Measurements from ENCODE around the gene USP49. TPM values are rescaled to one million over a fixed set of nuclear protein-coding genes. Genes with fewer than 3 reads are reported as not detected.

The USP49 gene
- total RNA-seq, 1 experiment from 2014 or later: 4.1 TPM

DNA sequence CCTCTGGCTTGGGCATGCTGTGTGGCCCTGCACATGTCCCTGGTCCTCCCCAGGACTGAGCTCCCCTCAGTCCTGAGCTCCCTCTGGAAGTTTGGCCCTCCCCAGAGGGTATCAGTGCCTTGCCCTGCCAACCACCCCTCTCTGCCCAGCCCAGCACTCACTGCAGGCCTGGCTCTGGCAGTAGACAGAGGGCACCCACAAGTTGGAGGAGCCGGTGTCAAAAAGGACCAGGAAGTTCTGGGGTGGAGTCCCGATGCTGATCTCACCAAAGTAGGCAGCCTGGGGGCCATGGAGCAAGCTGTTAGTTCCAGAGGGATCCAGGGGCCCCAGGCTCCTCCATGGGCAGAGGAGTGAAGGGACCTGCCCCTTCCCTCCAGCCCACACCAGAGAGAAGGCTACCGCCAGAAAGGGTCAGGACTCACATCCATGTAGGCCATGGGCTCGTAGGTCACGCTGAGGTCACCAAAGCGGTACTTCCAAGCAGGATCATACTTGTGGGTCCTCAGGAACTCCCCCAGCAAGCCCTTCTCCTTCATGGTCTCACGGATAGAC lies 150.9 kb downstream of the USP49 start:
- no peak overlapping the region for H3K27ac Mint-ChIP-seq (ENCODE audit: low read depth, unreplicated experiment)
- intact Hi-C loops (cut with micrococcal nuclease): no loop called here
- DNase-seq (ENCODE audit: unreplicated experiment): no peak
- CTCF ChIA-PET: no interaction called here
- H3K36me3 Mint-ChIP-seq (ENCODE audit: insufficient read depth, unreplicated experiment): no peaks in the 10 kb centered on the region
- POLR2A ChIA-PET: no interaction called here
- no peaks in the 10 kb centered on the region for H3K27me3 Mint-ChIP-seq (ENCODE audit: insufficient read depth, unreplicated experiment)
- no TSS peak for BruUV-seq (replicated peaks)
- TF ChIP-seq, protein P1, sequence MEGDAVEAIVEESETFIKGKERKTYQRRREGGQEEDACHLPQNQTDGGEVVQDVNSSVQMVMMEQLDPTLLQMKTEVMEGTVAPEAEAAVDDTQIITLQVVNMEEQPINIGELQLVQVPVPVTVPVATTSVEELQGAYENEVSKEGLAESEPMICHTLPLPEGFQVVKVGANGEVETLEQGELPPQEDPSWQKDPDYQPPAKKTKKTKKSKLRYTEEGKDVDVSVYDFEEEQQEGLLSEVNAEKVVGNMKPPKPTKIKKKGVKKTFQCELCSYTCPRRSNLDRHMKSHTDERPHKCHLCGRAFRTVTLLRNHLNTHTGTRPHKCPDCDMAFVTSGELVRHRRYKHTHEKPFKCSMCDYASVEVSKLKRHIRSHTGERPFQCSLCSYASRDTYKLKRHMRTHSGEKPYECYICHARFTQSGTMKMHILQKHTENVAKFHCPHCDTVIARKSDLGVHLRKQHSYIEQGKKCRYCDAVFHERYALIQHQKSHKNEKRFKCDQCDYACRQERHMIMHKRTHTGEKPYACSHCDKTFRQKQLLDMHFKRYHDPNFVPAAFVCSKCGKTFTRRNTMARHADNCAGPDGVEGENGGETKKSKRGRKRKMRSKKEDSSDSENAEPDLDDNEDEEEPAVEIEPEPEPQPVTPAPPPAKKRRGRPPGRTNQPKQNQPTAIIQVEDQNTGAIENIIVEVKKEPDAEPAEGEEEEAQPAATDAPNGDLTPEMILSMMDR (IDR thresholded peaks at IDR 0.05; ENCODE audit: unreplicated experiment): no peak
- no peak overlapping the region for H3K4me3 Mint-ChIP-seq (ENCODE audit: unreplicated experiment)
- peaks cover 16% of the 10 kb centered on the region for H3K4me1 Mint-ChIP-seq (ENCODE audit: insufficient read depth, unreplicated experiment)
- H3K9me3 Mint-ChIP-seq (ENCODE audit: unreplicated experiment): no peaks in the 10 kb centered on the region

DNA sequence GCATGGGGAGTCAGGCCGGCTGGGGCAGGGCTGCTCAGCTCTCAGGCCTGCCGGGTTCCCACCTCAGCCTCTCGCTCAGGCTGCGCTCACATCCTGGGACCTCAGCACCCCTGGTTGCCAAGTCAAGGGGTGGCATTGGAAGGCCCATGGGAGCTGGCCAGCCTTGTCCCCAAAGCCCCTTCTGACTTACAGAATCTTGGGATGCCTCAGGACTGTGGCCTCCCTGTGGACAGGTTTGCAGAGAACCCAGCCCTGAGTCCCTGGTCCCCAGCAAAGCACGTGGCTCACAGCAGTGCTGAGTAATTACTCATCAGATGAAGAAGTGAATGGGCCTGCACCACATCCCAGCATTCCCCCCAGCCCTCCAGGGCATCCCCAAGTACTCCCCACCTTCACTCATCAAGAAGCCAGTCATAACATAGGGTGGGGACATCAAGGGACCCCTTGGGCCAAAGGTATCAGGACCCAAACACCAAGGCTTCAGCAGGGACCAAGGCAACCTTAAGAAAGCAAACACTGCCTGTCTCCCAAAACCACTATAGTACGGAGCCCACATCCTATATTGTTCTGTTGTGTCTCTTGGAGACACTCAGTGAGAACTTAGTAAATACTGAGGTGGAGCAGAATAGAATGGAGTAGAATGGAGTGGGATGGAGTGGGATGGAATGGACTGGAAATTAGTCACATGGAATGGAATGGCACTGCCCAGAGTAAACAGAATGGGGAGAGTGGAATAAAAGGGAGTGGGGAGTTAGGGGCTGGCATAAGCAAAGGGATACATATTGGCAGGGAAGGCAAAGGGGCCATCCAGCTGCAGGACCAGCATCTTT lies 151.6 kb downstream of the USP49 start:
- no peaks in the 10 kb centered on the region for H3K27me3 Mint-ChIP-seq (ENCODE audit: insufficient read depth, unreplicated experiment)
- CTCF ChIA-PET: no interaction called here
- POLR2A ChIA-PET: no interaction called here
- H3K36me3 Mint-ChIP-seq (ENCODE audit: insufficient read depth, unreplicated experiment): no peaks in the 10 kb centered on the region
- no peak overlapping the region for H3K27ac Mint-ChIP-seq (ENCODE audit: low read depth, unreplicated experiment)
- DNase-seq (ENCODE audit: unreplicated experiment): no peak
- TF ChIP-seq, protein P1 (IDR thresholded peaks at IDR 0.05; ENCODE audit: unreplicated experiment): no peak
- H3K4me1 Mint-ChIP-seq (ENCODE audit: insufficient read depth, unreplicated experiment): peaks cover 16% of the 10 kb centered on the region
- H3K9me3 Mint-ChIP-seq (ENCODE audit: unreplicated experiment): no peaks in the 10 kb centered on the region
- intact Hi-C loops (cut with micrococcal nuclease): no loop called here
- no TSS peak for BruUV-seq (replicated peaks)
- no peak overlapping the region for H3K4me3 Mint-ChIP-seq (ENCODE audit: unreplicated experiment)

- no TSS peak for BruUV-seq (replicated peaks)
- no peaks in the 10 kb centered on the region for H3K9me3 Mint-ChIP-seq (ENCODE audit: unreplicated experiment)
- DNase-seq (ENCODE audit: unreplicated experiment): peak; percentile 24
- ChIA-PET CTCF (interaction anchor here (0.6 to 2.0 kb wide), 2 partner anchors 34 to 332 kb away, joined by 3 to 10 read pairs; no protein-coding TSS in a partner anchor), POLR2A (interaction anchor here (1.5 kb wide), 1 partner anchor 24 kb away, joined by 5 read pairs; no protein-coding TSS in a partner anchor)
- no peaks in the 10 kb centered on the region for H3K36me3 Mint-ChIP-seq (ENCODE audit: insufficient read depth, unreplicated experiment)
- H3K27me3 Mint-ChIP-seq (ENCODE audit: insufficient read depth, unreplicated experiment): no peaks in the 10 kb centered on the region
- intact Hi-C loops (cut with micrococcal nuclease): no loop called here
- H3K27ac Mint-ChIP-seq (ENCODE audit: low read depth, unreplicated experiment): no peak overlapping the region
- TF ChIP-seq, protein P1 (IDR thresholded peaks at IDR 0.05; ENCODE audit: unreplicated experiment): no peak
- H3K4me3 Mint-ChIP-seq (ENCODE audit: unreplicated experiment): no peak overlapping the region
- H3K4me1 Mint-ChIP-seq (ENCODE audit: insufficient read depth, unreplicated experiment): peaks cover 6% of the 10 kb centered on the region
Observed at GRCh38 chr6:41741625-41742490, 153.3 kb downstream of the USP49 start.

Measured in MCF 10A (cell line).